Gastroesophageal sphincter (tissue), 3 donors: ENCODE results near the gene NMRAL1.

Experiments used
- CTCF ChIP-seq, 4 experiments: fragments of 200-600 bp in 2 of 4; fragments of 450-650 bp in 2 of 4; sonication (generic) in 1 of 4; IDR thresholded peaks; one replicate each; pipeline ENCODE4 v1.5.1; 2017 to 2019; ENCODE audit warnings: antibody characterized with exemption in 4 of 4, mild to moderate bottlenecking in 2 of 4, moderate library complexity in 2 of 4
- EP300 ChIP-seq: sonication (generic); formaldehyde crosslinking; IDR thresholded peaks from one replicate; pipeline ENCODE4 v1.6.1; 2017; ENCODE audit warnings: antibody characterized with exemption, mild to moderate bottlenecking
- POLR2A ChIP-seq, 2 donors: fragments of 450-650 bp; IDR thresholded peaks; one replicate each; pipeline ENCODE4 v1.6.1; 2017; ENCODE audit warnings: antibody characterized with exemption in 2 of 2, mild to moderate bottlenecking in 2 of 2, moderate library complexity in 1 of 2

GRCh38 chr16:4420505-4421105 is 53.8 kb downstream of the NMRAL1 start:
- no peak for TF ChIP-seq CTCF (IDR thresholded peaks at IDR 0.05)
- no peak for TF ChIP-seq POLR2A (IDR thresholded peaks at IDR 0.05)
- no peak for TF ChIP-seq EP300
